Tibial artery (tissue), 4 donors: Measurements from ENCODE around the gene FBXO10.

Experiments used
- DNase-seq, 2 donors: peaks; one replicate each; pipeline ENCODE4 v3.0.0-alpha.2; 2019
- H3K27ac ChIP-seq, 2 donors: fragments of 200-600 bp; sonication (generic) in 1 of 2; 1 replicate in 1 of 2; 2 replicates in 1 of 2; pipeline ENCODE4 v1.5.1; 2018 to 2019; ENCODE audit warnings: mild to moderate bottlenecking in 1 of 2
- H3K27me3 ChIP-seq, 2 donors: fragments of 200-600 bp; sonication (generic) in 1 of 2; one replicate each; pipeline versions ENCODE4 v1.5.1 to v1.6.0; 2016 to 2019
- H3K36me3 ChIP-seq, 3 donors: fragments of 200-600 bp; sonication (generic) in 2 of 3; one replicate each; pipeline ENCODE4 v1.5.1; 2016 to 2019; ENCODE audit warnings: mild to moderate bottlenecking in 2 of 3
- H3K4me1 ChIP-seq, 4 donors: fragments of 200-600 bp; sonication (generic) in 2 of 4; 1 replicate in 3 of 4; 2 replicates in 1 of 4; pipeline ENCODE4 v1.5.1; 2016 to 2019
- H3K4me3 ChIP-seq, 2 donors: fragments of 200-600 bp; sonication (generic) in 1 of 2; 1 replicate in 1 of 2; 2 replicates in 1 of 2; pipeline ENCODE4 v1.5.1; 2018 to 2019; ENCODE audit warnings: mild to moderate bottlenecking in 2 of 2
- H3K9me3 ChIP-seq, 3 donors: fragments of 200-600 bp; sonication (generic) in 1 of 3; one replicate each; pipeline ENCODE4 v1.5.1; 2016 to 2019
- CTCF ChIP-seq, 2 experiments: fragments of 200-600 bp in 1 of 2; fragments of 450-650 bp in 1 of 2; IDR thresholded peaks; one replicate each; pipeline ENCODE4 v1.5.1; 2017 to 2019; ENCODE audit warnings: antibody characterized with exemption in 2 of 2, mild to moderate bottlenecking in 1 of 2, moderate library complexity in 1 of 2
- intact Hi-C: fragments of 100-400 bp; cut with DNase I; formaldehyde crosslinking; loops from one replicate; pipeline ENCODE4 v1.15.0; 2023; ENCODE audit warnings: low total_unique reads

FBXO10 gene

GRCh38 chr9:37464426-37465248 is 111.5 kb downstream of the FBXO10 start:
- Histone ChIP-seq H3K9me3 (no peaks in the 10 kb centered on the region), H3K4me3 (peak overlapping the region; percentile 92 to 98), H3K27ac (peak overlapping the region; percentile 99 to 100), H3K4me1 (peaks cover 0 to 45% (median 26%) of the 10 kb centered on the region in 4 donors), H3K36me3 (no peaks in the 10 kb centered on the region), H3K27me3 (no peaks in the 10 kb centered on the region)
- peak; percentile 75 to 90 for DNase-seq
- intact Hi-C loops, result no loop called here
- no peak for TF ChIP-seq CTCF (IDR thresholded peaks at IDR 0.05)

- no peak for DNase-seq
- Histone ChIP-seq H3K36me3 (no peaks in the 10 kb centered on the region), H3K4me1 (peaks cover 0 to 45% (median 26%) of the 10 kb centered on the region in 4 donors), H3K4me3 (peak overlapping the region; percentile 92 to 98), H3K27me3 (no peaks in the 10 kb centered on the region), H3K27ac (peak overlapping the region; percentile 99 to 100), H3K9me3 (no peaks in the 10 kb centered on the region)
- no peak for TF ChIP-seq CTCF (IDR thresholded peaks at IDR 0.05)
- intact Hi-C loops, result no loop called here
Observed at GRCh38 chr9:37464006-37464405, 112.2 kb downstream of the FBXO10 start.
